ENCODE results near the gene TBC1D2. TPM values are rescaled to one million over a fixed set of nuclear protein-coding genes. Genes with fewer than 3 reads are reported as not detected.

The TBC1D2 gene
- total RNA-seq, 4 donors from 2014 or later, result 37.7 to 109 (median 55.8) TPM

DNA sequence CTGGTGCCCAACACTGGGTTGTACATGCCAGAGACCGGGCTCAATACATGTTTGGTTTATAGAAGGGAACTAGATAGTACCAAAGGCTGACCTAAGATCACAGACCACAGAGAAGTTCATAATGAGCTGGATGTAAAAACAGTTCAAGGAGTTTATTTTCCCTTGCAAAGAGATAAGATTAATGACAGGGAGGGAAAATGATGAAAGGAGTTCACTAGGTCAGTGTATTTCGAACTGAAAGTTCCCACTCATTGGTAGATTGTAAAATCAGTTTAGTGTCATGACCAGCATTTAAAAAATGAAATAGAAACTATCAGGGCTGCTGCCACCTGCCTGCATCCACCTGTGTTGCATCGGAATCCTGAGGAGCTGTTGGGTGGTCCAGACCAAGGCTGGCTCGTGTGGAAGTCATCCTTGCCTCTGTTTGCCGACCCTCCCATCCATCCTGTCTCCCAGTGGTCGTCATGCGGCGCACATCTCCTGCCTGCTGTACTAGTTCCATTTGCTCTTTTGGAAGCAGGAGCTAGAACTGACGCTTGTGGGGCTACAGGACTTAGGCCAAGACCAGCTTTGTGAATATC is 21.1 kb downstream of the TBC1D2 start:
- in situ Hi-C loops (cut with MboI; ENCODE audit: low pct_ligation_motif_present in 1 of 4, low pct_unique_long_range_greater_than_20kb in 1 of 4, low sequenced_read_pairs in 3 of 4) (no loop called here), intact Hi-C loops (cut with DNase I; ENCODE audit: low total_unique reads) (no loop called here)
- Histone ChIP-seq H3K27ac (no peak overlapping the region), H3K9me3 (no peaks in the 10 kb centered on the region), H3K27me3 (no peaks in the 10 kb centered on the region), H3K4me3 (no peak overlapping the region), H3K36me3 (peaks cover 0 to 7% (median 0%) of the 10 kb centered on the region in 4 donors), H3K4me1 (peaks cover 0 to 47% (median 16%) of the 10 kb centered on the region in 4 donors)
- 75% methylated on average over 9 of the region's 9 CpGs; no CpG with 5 or more reads in 1 of the 2 donors for WGBS, 2 donors (ENCODE audit: low coverage in 1 of 2)
- TF ChIP-seq EP300 (IDR thresholded peaks at IDR 0.05; ENCODE audit: low read depth), result no peak
- TF ChIP-seq, protein P1, sequence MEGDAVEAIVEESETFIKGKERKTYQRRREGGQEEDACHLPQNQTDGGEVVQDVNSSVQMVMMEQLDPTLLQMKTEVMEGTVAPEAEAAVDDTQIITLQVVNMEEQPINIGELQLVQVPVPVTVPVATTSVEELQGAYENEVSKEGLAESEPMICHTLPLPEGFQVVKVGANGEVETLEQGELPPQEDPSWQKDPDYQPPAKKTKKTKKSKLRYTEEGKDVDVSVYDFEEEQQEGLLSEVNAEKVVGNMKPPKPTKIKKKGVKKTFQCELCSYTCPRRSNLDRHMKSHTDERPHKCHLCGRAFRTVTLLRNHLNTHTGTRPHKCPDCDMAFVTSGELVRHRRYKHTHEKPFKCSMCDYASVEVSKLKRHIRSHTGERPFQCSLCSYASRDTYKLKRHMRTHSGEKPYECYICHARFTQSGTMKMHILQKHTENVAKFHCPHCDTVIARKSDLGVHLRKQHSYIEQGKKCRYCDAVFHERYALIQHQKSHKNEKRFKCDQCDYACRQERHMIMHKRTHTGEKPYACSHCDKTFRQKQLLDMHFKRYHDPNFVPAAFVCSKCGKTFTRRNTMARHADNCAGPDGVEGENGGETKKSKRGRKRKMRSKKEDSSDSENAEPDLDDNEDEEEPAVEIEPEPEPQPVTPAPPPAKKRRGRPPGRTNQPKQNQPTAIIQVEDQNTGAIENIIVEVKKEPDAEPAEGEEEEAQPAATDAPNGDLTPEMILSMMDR (IDR thresholded peaks at IDR 0.05), result peak in 3 of 5 experiments; percentile 14 to 19 (median 19)
- DNase-seq, result no peak

DNA sequence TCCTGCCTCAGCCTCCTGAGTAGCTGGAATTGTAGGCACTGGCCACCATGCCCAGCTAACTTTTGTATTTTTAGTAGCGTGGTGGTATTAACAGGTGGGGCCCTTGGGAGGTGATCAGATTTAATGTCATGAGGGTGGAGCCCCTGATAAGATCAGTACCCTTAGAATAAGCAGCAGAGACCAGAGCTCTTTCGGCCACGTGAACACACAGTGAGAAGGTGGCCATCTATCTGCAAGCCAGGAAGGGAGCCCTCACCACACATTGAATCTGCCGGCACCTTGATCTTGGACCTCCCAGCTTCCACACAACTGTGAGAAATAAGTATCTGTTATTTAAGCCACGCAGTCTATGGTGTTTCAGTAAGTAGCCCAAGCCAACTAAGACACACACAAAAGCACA is 22.5 kb downstream of the TBC1D2 start:
- peaks cover 0 to 55% (median 16%) of the 10 kb centered on the region in 4 donors for H3K4me1 ChIP-seq
- no peaks in the 10 kb centered on the region for H3K9me3 ChIP-seq
- intact Hi-C loops (cut with DNase I; ENCODE audit: low total_unique reads) (no loop called here), in situ Hi-C loops (cut with MboI; ENCODE audit: low pct_ligation_motif_present in 1 of 4, low pct_unique_long_range_greater_than_20kb in 1 of 4, low sequenced_read_pairs in 3 of 4) (no loop called here)
- DNase-seq, result no peak
- 93 to 97% methylated on average over 4 to 5 of the region's 5 CpGs for WGBS, 2 donors (ENCODE audit: low coverage in 1 of 2)
- TF ChIP-seq, protein P1 (IDR thresholded peaks at IDR 0.05), result no peak
- no peak for TF ChIP-seq EP300 (IDR thresholded peaks at IDR 0.05; ENCODE audit: low read depth)
- TF ChIP-seq POLR2AphosphoS5 (IDR thresholded peaks at IDR 0.05), result no peak
- no peak for TF ChIP-seq POLR2A (IDR thresholded peaks at IDR 0.05)
- peaks cover 0 to 17% (median 4%) of the 10 kb centered on the region in 4 donors for H3K36me3 ChIP-seq
- H3K27me3 ChIP-seq, result no peaks in the 10 kb centered on the region
- H3K4me3 ChIP-seq, result no peak overlapping the region
- no peak overlapping the region for H3K27ac ChIP-seq

DNA sequence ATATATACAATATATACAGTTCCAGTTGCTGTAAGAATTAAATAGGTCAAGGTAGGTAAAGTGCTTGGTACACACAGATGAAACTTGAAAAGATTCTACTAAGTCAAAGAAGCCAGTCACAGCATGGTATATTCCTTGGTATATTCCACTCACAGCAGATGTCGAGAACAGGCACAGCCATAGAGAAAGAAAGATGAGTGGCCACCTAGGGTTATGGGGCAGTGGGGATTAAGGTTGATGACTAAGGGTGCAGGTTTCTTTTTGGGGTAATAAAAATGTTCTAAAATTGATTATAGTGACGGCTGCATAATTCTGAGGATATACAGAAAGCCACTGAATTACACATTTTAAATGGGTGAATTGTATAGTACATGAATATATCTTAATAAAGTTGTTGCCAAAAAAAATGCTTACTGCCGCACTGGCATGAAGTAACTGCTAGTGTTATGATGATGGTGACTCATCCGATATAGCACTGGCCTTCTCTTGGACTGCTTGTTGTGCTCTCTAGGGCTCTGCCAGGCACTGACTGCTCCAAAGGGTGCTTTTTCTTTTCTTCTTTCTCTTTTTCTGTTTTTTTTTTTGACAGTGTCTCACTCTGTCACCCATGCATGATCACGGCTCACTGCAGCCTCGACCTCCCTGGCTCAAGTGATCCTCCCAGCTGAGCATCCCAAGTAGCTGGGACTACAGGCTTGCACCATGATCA is 23.5 kb downstream of the TBC1D2 start:
- H3K9me3 ChIP-seq, result no peaks in the 10 kb centered on the region
- peaks cover 0 to 59% (median 16%) of the 10 kb centered on the region in 4 donors for H3K4me1 ChIP-seq
- in situ Hi-C loops (cut with MboI; ENCODE audit: low pct_ligation_motif_present in 1 of 4, low pct_unique_long_range_greater_than_20kb in 1 of 4, low sequenced_read_pairs in 3 of 4), result no loop called here
- H3K36me3 ChIP-seq, result peaks cover 0 to 19% (median 5%) of the 10 kb centered on the region in 4 donors
- H3K27me3 ChIP-seq, result no peaks in the 10 kb centered on the region
- no peak overlapping the region for H3K4me3 ChIP-seq
- H3K27ac ChIP-seq, result no peak overlapping the region
- DNase-seq, result no peak
- TF ChIP-seq, protein P1 (IDR thresholded peaks at IDR 0.05), result no peak
- TF ChIP-seq POLR2AphosphoS5 (IDR thresholded peaks at IDR 0.05), result no peak
- TF ChIP-seq EP300 (IDR thresholded peaks at IDR 0.05; ENCODE audit: low read depth), result no peak
- no peak for TF ChIP-seq POLR2A (IDR thresholded peaks at IDR 0.05)
- 80 to 100% methylated on average over 2 to 6 of the region's 6 CpGs for WGBS, 2 donors (ENCODE audit: low coverage in 1 of 2)
- intact Hi-C loops (cut with DNase I; ENCODE audit: low total_unique reads), result no loop called here

DNA sequence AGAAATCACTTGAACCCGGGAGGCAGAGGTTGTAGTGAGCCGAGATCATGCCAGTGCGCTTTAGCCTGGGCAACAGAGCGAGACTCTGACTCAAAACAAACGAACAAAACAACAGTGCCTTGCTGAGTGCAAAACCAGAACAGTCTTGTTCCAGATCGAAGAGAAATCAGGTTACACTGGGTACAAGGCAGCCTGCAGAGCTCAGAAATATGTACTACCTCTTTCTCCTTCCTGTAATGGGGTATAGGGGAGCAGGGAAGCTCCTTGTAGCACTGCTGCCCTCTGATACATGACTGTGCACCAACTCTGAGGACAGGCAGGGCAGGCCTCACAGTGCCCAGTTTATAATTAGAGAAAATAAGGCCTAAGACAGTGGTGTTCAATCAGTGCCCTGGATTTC is 24.7 kb downstream of the TBC1D2 start:
- Histone ChIP-seq H3K9me3 (no peaks in the 10 kb centered on the region), H3K27me3 (no peaks in the 10 kb centered on the region), H3K36me3 (peaks cover 0 to 19% (median 5%) of the 10 kb centered on the region in 4 donors), H3K27ac (peak overlapping the region; percentile 26 to 55 (median 48)), H3K4me3 (no peak overlapping the region), H3K4me1 (peaks cover 0 to 64% (median 21%) of the 10 kb centered on the region in 4 donors)
- DNase-seq, result no peak
- intact Hi-C loops (cut with DNase I; ENCODE audit: low total_unique reads) (no loop called here), in situ Hi-C loops (cut with MboI; ENCODE audit: low pct_ligation_motif_present in 1 of 4, low pct_unique_long_range_greater_than_20kb in 1 of 4, low sequenced_read_pairs in 3 of 4) (no loop called here)
- TF ChIP-seq POLR2A (IDR thresholded peaks at IDR 0.05) (no peak), POLR2AphosphoS5 (IDR thresholded peaks at IDR 0.05) (no peak), EP300 (IDR thresholded peaks at IDR 0.05; ENCODE audit: low read depth) (no peak)
- TF ChIP-seq, protein P1 (IDR thresholded peaks at IDR 0.05), result no peak
- WGBS, 2 donors (ENCODE audit: low coverage in 1 of 2), result 77 to 91% methylated on average over 6 of the region's 6 CpGs

Data from transverse colon (tissue), 4 donors.